Urinary bladder (tissue), 4 donors: ENCODE measurements around the gene ELOB. TPM values are rescaled to one million over a fixed set of nuclear protein-coding genes. Genes with fewer than 3 reads are reported as not detected.

ENCODE experiments used
- DNase-seq: peaks from one replicate; pipeline ENCODE4 v3.0.0-alpha.2; 2015; ENCODE audit errors: extremely low spot score
- H3K27ac ChIP-seq: one replicate; pipeline ENCODE4 v1.5.1; 2013; ENCODE audit warnings: low read depth, mild to moderate bottlenecking, moderate library complexity
- H3K36me3 ChIP-seq: one replicate; pipeline ENCODE4 v1.6.1; 2013; ENCODE audit warnings: mild to moderate bottlenecking, moderate library complexity; ENCODE audit not compliant: insufficient read depth
- H3K4me1 ChIP-seq: one replicate; pipeline ENCODE4 v1.6.1; 2013; ENCODE audit warnings: mild to moderate bottlenecking, moderate library complexity; ENCODE audit not compliant: insufficient read depth
- H3K4me3 ChIP-seq: one replicate; pipeline ENCODE4 v1.5.1; 2013; ENCODE audit warnings: low read depth, low read length
- WGBS: extraction: QIAGEN DNeasy Blood & Tissue Kit; methylation state at CpG from one replicate; pipeline ENCODE4 v1.1.7; 2013; 5-methylcytosine and 5-hydroxymethylcytosine counted together
- polyA plus RNA-seq: library from polyadenylated mRNA; stranded (reverse); fragments of 200-250 nt; gene quantifications from one replicate; pipeline ENCODE4 v1.2.3, GENCODE V29; 2013
- total RNA-seq: library from RNA; depleted of rRNA; stranded (reverse); fragments of >200 nt; gene quantifications from one replicate; pipeline ENCODE4 v1.2.3, GENCODE V29; 2014
- donor health status: healthy with polysubstance abuse.
- donor health status: healthy.

The ELOB gene
- total RNA-seq: 62.9 TPM
- 399 TPM for polyA plus RNA-seq

GRCh38 chr16:2777231-2777902 is at the start of gene ELOB:
Gene ELOB (minus strand): TSS chr16:2777280. CDS start chr16:2777239, 41 bp downstream.
- H3K4me1 ChIP-seq: no peaks in the 10 kb centered on the region
- DNase-seq: peak; percentile 64
- WGBS: under 1% methylated on average over 70 of the region's 70 CpGs
- peak within 1 kb of the TSS; percentile 93 for H3K4me3 ChIP-seq
- H3K36me3 ChIP-seq: no peaks in the 10 kb centered on the region
- peak within 1 kb of the TSS; percentile 100 for H3K27ac ChIP-seq

- Histone ChIP-seq H3K36me3 (no peaks in the 10 kb centered on the region), H3K27ac (no peak overlapping the region), H3K4me3 (no peak overlapping the region), H3K4me1 (no peaks in the 10 kb centered on the region)
- 76% methylated on average over 11 of the region's 11 CpGs for WGBS
- no peak for DNase-seq
Measured at GRCh38 chr16:2825906-2826305, 48.8 kb upstream of the ELOB start.

GRCh38 chr16:2825049-2825742 is 48.1 kb upstream of the ELOB start:
- no peak overlapping the region for H3K4me3 ChIP-seq
- no peak for DNase-seq
- 79% methylated on average over 26 of the region's 26 CpGs for WGBS

GRCh38 chr16:2824626-2825025 is 47.5 kb upstream of the ELOB start:
- H3K36me3 ChIP-seq: no peaks in the 10 kb centered on the region
- 79% methylated on average over 10 of the region's 10 CpGs for WGBS
- no peak for DNase-seq
- no peak overlapping the region for H3K4me3 ChIP-seq
- no peak overlapping the region for H3K27ac ChIP-seq
- H3K4me1 ChIP-seq: no peaks in the 10 kb centered on the region

More at GRCh38 chr16:2825049-2825742, 48.1 kb upstream of the ELOB start:
- Histone ChIP-seq H3K36me3 (no peaks in the 10 kb centered on the region), H3K4me1 (no peaks in the 10 kb centered on the region), H3K27ac (no peak overlapping the region)

- 46% methylated on average over 4 of the region's 4 CpGs for WGBS
Measured at GRCh38 chr16:2822496-2822895, 45.4 kb upstream of the ELOB start.

GRCh38 chr16:2822158-2822495 is 45.0 kb upstream of the ELOB start:
- no peak for DNase-seq
- no peaks in the 10 kb centered on the region for H3K4me1 ChIP-seq
- 70% methylated on average over 8 of the region's 8 CpGs for WGBS
- H3K36me3 ChIP-seq: no peaks in the 10 kb centered on the region
- no peak overlapping the region for H3K27ac ChIP-seq
- H3K4me3 ChIP-seq: no peak overlapping the region

More at GRCh38 chr16:2822496-2822895, 45.4 kb upstream of the ELOB start:
- no peak for DNase-seq
- H3K27ac ChIP-seq: no peak overlapping the region
- no peaks in the 10 kb centered on the region for H3K4me1 ChIP-seq
- no peak overlapping the region for H3K4me3 ChIP-seq
- no peaks in the 10 kb centered on the region for H3K36me3 ChIP-seq

GRCh38 chr16:2821487-2822157 is 44.5 kb upstream of the ELOB start:
- no peak overlapping the region for H3K27ac ChIP-seq
- whole genome bisulfite sequencing: 77% methylated on average over 9 of the region's 9 CpGs
- DNase-seq: no peak
- H3K4me3 ChIP-seq: no peak overlapping the region
- H3K4me1 ChIP-seq: no peaks in the 10 kb centered on the region
- no peaks in the 10 kb centered on the region for H3K36me3 ChIP-seq

GRCh38 chr16:2820836-2821486 is 43.9 kb upstream of the ELOB start:
- DNase-seq: no peak
- no peak overlapping the region for H3K27ac ChIP-seq
- no peaks in the 10 kb centered on the region for H3K36me3 ChIP-seq
- no peaks in the 10 kb centered on the region for H3K4me1 ChIP-seq
- H3K4me3 ChIP-seq: no peak overlapping the region
- WGBS: 76% methylated on average over 14 of the region's 14 CpGs

- Histone ChIP-seq H3K4me1 (no peaks in the 10 kb centered on the region), H3K4me3 (no peak overlapping the region), H3K36me3 (no peaks in the 10 kb centered on the region), H3K27ac (no peak overlapping the region)
- WGBS: 60% methylated on average over 17 of the region's 17 CpGs
- DNase-seq: no peak
Measured at GRCh38 chr16:2819939-2820835, 43.1 kb upstream of the ELOB start.

GRCh38 chr16:2819179-2819938 is 42.3 kb upstream of the ELOB start:
- Histone ChIP-seq H3K4me1 (no peaks in the 10 kb centered on the region), H3K27ac (no peak overlapping the region), H3K36me3 (no peaks in the 10 kb centered on the region), H3K4me3 (no peak overlapping the region)
- DNase-seq: no peak
- WGBS: 79% methylated on average over 18 of the region's 18 CpGs

- Histone ChIP-seq H3K36me3 (no peaks in the 10 kb centered on the region), H3K4me1 (no peaks in the 10 kb centered on the region), H3K4me3 (no peak overlapping the region), H3K27ac (no peak overlapping the region)
- no peak for DNase-seq
- WGBS: 83% methylated on average over 10 of the region's 10 CpGs
Measured at GRCh38 chr16:2818272-2818876, 41.3 kb upstream of the ELOB start.
